ENCODE measurements around the gene BAG3.

Gene BAG3

GRCh38 chr10:119667562-119668328 lies 16.6 kb downstream of the BAG3 start:
- no peak for DNase-seq

GRCh38 chr10:119668461-119668860 lies 17.3 kb downstream of the BAG3 start:
- DNase-seq, result no peak

GRCh38 chr10:119669331-119669730 lies 18.2 kb downstream of the BAG3 start:
- no peak for DNase-seq

- DNase-seq, result no peak
Observed at GRCh38 chr10:119669975-119670640, 18.9 kb downstream of the BAG3 start.

GRCh38 chr10:119670717-119671116 lies 19.5 kb downstream of the BAG3 start:
- no peak for DNase-seq

GRCh38 chr10:119671381-119671780 lies 20.2 kb downstream of the BAG3 start:
- DNase-seq, result no peak

- DNase-seq, result no peak
Observed at GRCh38 chr10:119672291-119672690, 21.1 kb downstream of the BAG3 start.

- no peak for DNase-seq
Observed at GRCh38 chr10:119673271-119673670, 22.1 kb downstream of the BAG3 start.

GRCh38 chr10:119675483-119676170 lies 24.4 kb downstream of the BAG3 start:
- no peak for DNase-seq

- DNase-seq, result no peak
Observed at GRCh38 chr10:119677126-119677525, 25.9 kb downstream of the BAG3 start.

- DNase-seq, result no peak
Observed at GRCh38 chr10:119677904-119678755, 26.9 kb downstream of the BAG3 start.

- no peak for DNase-seq
Observed at GRCh38 chr10:119679480-119679829, 28.3 kb downstream of the BAG3 start.

- no peak for DNase-seq
Observed at GRCh38 chr10:119680050-119680449, 28.9 kb downstream of the BAG3 start.

- no peak for DNase-seq
Observed at GRCh38 chr10:119680650-119681081, 29.5 kb downstream of the BAG3 start.

GRCh38 chr10:119686465-119687191 lies 35.4 kb downstream of the BAG3 start:
- no peak for DNase-seq

- no peak for DNase-seq
Observed at GRCh38 chr10:119687192-119688032, 36.2 kb downstream of the BAG3 start.

- no peak for DNase-seq
Observed at GRCh38 chr10:119688033-119688508, 36.9 kb downstream of the BAG3 start.

- DNase-seq, result no peak
Observed at GRCh38 chr10:119689016-119689580, 37.9 kb downstream of the BAG3 start.

GRCh38 chr10:119691726-119692125 lies 40.5 kb downstream of the BAG3 start:
- no peak for DNase-seq

GRCh38 chr10:119693262-119693957 lies 42.2 kb downstream of the BAG3 start:
- DNase-seq, result no peak

Measured in SHP77 treated with DMSO at 0.1 percent for 48 hours (cell line).